Measurements from ENCODE around the gene APBA2.

APBA2 gene

DNA sequence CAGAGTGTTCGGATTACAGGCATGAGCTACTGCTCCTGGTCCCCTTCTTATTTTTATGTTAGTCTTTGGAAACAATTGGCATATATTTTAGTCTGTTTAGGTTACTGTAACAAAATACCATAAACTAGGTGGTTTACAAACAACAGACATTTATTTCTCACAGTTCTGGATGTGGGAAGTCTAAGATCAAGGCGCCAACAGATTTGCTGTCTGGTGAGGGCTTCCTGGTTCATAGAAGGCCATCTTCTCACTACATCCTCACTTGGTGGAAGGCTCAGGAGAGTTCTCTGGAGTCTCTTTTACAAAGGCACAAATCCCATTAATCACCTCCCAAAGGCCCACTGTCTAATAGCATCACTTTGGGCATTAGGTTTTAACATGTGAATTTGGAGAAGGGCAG, 101.0 kb downstream of the APBA2 start:
- DNase-seq: no peak

- no peak for DNase-seq
Measured at GRCh38 chr15:28987337-28987736, 101.6 kb downstream of the APBA2 start.

GRCh38 chr15:28989239-28989830, 103.6 kb downstream of the APBA2 start:
- DNase-seq: no peak

- no peak for DNase-seq
Measured at GRCh38 chr15:28989896-28990295, 104.1 kb downstream of the APBA2 start.

DNA sequence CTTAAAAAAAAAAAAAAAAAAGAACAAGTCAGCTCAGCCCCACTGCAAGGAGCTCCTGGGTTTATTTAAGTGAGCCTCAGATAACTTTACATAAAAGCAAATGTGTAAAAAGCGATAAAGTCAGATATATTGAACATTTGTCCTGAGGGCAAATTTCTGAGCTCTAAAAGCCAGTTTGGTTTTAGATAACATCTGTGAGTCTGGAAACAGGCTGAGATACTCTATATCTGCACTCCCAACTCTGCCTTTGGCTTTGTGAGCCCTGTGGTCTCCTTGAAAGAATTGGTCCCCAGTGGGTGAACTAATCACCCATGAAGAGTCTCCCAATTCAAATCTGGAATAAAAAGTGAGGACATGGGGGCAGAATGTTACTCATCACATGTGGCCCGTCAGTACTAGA, 104.6 kb downstream of the APBA2 start:
- no peak for DNase-seq

- DNase-seq: no peak
Measured at GRCh38 chr15:28991236-28992171, 105.7 kb downstream of the APBA2 start.

- DNase-seq: no peak
Measured at GRCh38 chr15:28992336-28992864, 106.6 kb downstream of the APBA2 start.

DNA sequence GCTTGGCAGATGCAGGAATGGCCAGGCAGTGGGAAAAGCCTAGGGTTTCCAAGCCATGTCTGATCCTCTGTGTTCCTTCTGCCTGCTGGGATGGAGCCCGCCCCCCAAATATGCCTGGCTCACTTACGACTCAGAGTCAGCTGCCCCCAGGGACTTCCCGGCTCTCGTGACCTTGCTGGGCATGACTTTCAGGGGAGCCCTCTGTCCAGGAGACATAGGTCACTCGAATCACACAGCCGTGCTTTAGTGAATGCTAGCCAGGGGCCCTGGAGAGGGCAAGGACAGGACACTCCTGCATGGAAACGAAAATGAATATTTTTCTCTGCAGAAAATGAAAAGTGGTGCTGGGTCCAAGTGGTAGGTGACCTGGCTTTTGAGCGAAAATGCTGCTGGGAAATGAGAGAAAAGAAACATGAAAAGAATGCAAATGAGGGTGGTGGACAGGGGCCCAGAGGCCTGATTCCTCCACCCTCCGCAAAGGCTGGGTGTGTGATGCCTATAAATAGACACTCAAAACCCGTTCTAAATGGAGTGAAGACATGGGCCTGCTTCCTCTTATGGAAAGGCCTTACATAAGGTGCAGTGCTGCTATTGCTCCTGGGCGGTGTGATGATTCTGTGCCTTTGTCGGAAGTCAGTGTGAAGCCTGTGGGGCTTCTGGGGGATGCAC, 107.4 kb downstream of the APBA2 start:
- no peak for DNase-seq

DNA sequence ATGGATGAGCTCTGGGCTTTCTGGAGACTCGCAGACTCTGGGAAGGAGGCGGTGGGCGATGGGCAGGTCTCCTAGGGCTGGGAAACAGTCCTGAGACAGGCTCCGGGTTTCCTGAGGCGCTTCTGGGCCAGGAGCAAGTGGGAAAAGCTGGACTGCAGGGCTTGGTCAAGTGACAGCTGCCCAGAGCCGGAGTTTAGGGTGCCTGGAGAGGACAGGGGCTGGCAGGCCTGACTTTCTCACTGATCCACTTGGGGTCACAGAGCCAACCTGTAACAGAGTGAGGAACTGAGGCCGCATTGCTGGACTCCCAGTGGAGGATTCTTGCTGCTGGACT, 107.9 kb downstream of the APBA2 start:
- DNase-seq: no peak

DNA sequence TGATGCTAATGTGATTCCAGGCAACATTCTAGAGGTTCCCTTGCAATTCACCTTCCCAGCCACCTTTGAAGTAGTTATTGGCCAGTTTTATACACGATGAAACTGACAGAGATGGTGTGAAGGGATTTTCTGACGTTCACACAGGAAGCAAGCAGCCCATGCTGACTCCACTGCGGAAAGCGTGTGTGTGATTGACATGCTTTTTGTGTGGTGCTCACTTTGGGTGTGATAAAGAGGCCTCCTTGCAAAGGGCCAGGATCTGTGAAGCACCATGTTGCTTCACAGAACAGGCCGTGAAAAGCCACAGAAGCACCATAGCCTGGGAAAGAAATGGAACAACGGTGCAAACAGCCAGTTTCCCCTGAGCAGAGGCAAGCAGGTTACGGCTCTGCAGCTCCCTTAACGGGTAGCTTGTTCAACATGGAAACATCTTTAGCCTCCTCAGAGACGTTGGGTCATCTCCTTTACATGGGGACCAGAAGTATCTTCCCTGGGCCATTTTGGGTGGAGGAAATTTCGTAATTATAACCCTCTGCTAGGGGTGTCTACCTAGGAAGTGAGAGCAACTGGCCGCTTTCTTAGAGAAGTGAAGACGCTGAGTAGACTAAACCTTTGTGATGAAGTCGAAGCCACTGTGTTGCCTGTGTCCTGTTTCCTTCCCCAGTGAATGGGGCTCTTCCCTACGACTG, 108.5 kb downstream of the APBA2 start:
- no peak for DNase-seq

DNA sequence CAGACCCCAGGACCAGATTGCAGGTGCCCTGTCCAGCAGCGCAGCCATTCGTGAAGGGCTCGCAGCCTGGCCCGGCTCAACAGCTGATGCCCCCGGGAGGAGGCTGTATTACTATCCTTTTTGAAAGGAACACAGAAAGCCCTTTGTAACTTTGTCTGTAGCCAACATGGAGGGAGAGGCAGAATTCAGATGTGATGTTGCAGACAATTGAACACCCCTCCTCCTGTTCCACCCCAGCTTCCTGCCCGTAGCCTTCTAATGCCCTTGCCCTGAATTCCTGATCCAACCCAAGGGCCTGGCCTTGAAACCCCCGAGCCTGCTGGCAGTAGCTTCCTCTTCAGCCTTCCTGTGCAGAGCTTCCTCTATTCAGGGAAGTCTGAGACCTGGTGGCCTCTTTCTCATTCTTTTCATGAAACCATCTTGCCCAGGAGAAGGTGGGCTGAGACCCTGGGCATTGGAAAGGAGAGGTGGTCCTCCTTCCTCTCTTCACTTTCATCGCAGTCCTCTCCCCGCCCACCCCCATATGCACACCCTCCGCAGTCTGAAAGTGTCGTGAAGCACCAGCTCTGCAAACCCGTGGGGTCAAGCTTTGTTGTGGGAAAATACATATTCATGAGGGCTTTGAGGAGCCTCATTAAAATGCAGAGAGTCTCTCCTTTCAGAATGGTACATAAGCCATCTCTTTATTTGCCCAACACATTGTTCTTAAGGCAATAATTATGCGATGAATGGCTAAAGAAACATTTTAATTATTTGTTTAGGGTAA, 109.2 kb downstream of the APBA2 start:
- no peak for DNase-seq

DNA sequence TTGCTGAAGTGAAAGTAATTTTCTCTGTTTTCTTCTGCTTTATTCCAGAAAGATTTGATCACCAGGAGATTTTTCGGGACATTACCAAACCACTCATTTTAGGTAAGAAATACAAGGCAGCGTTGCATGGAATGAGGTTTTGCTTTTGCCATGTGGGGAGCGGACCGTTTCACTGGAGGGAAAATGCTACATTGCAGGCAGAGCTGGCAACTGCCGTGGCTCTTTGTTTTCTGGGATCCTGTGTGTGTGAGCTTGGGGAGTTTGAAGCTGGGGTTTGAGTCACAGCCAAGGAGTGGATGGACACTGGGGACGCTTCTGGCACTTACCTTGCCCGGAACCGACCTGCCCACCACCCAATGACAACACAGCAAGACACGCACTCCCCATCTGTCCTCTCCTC, 109.9 kb downstream of the APBA2 start:
- no peak for DNase-seq

DNA sequence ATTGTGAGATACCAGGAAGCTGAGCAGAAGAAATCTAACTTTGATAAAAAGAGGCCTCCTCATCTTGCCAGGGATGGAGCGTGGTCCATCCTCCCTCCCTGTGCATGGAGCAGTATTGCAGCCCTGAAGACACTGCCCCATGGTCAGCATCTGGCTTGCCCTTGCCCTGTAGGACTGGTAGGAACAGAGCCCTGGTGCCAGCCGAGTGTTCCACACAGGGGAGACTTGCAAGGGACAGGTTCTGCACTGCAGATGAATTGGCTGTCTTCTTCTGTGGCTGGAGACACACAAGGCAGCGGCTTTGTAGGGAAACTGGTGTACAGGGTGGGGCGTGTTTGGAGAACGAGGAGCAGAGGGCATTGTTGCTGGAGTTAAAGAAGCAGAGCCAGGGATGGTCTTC, 110.5 kb downstream of the APBA2 start:
- no peak for DNase-seq

- no peak for DNase-seq
Measured at GRCh38 chr15:28996953-28997352, 111.2 kb downstream of the APBA2 start.

- no peak for DNase-seq
Measured at GRCh38 chr15:28997791-28998190, 112.0 kb downstream of the APBA2 start.

DNA sequence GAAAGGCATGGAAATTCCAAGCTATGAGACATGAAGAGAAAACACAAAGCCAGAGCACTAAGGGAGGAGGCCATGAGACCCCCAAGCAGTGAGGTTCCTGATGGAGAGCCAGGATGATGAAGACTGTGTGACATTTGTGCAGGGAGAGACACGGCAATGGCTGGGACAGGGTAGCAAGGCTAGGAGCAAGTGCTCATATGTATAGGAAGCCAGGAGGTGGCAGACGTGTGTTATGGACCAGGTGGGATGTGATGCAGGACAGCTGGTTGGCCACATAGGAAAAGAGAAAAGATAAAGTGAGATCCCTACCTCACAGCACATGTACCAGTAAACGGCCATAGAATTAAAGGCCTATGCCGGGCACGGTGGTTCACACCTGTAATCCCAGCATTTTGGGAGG, 112.7 kb downstream of the APBA2 start:
- DNase-seq: no peak

- DNase-seq: no peak
Measured at GRCh38 chr15:29003191-29003839, 117.5 kb downstream of the APBA2 start.

- no peak for DNase-seq
Measured at GRCh38 chr15:29003840-29004233, 118.1 kb downstream of the APBA2 start.

DNA sequence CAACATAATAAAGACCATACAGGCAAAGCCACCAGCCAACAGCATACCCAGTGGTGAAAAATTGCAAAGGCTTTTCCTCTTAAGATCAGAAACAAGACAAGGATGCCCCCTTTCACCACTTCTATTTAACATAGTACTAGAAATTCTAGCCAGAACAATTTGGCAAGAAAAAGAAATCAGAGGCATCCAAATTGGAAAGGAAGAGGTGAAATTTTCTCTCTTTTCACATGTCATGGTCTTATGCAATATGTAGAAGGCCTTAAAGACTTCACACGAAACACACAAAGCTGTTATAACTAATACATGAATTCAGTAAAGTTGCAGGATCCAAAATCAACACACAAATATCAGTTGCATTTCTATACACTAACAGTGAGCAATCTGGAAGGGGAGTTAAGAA, 120.2 kb downstream of the APBA2 start:
- no peak for DNase-seq

DNA sequence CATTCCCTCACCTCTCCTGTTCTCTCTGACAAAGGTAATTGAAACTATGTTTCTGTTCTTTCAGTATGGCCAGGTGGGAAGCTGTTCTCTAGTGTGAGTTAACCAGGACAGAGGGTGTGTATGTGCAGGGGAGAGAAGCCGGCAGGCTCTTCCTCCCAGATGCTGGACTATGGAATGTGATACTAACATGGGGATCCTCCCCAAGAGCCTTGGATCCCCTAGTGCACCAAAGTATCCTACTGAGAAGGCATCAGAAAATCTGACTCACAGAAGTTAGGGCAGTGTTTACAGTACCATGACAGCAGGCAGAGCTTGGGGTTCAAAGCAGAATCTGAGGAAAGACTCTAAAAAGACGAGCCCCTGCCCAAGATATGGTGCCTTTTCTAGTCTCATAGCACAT, 123.1 kb downstream of the APBA2 start:
- DNase-seq: no peak

- DNase-seq: no peak
Measured at GRCh38 chr15:29012097-29012496, 126.3 kb downstream of the APBA2 start.

GRCh38 chr15:29014493-29014892, 128.7 kb downstream of the APBA2 start:
- DNase-seq: no peak
